Ascending aorta (tissue), 2 donors: ENCODE data around the gene C4orf33. TPM values are rescaled to one million over a fixed set of nuclear protein-coding genes. Genes with fewer than 3 reads are reported as not detected.
A peak's percentile ranks its signal among the peaks of the same experiment; 100 is the strongest.
"Not testable (repeated sequence)": the region's sequence is repeated elsewhere in the genome, so short reads cannot be mapped to it uniquely, and the experiment has no call there.

Experiments
- DNase-seq, 2 donors: peaks; one replicate each; pipeline ENCODE4 v3.0.0-alpha.2; 2019; ENCODE audit warnings: low spot score in 2 of 2
- H3K27ac ChIP-seq, 2 donors: fragments of 200-600 bp; sonication (generic); one replicate each; pipeline ENCODE4 v1.5.1; 2016 to 2017; ENCODE audit warnings: mild to moderate bottlenecking in 1 of 2
- H3K27me3 ChIP-seq: fragments of 200-600 bp; sonication (generic); one replicate; pipeline ENCODE4 v1.5.1; 2017
- H3K36me3 ChIP-seq, 2 donors: fragments of 200-600 bp; sonication (generic); one replicate each; pipeline ENCODE4 v1.5.1; 2016
- H3K4me1 ChIP-seq, 2 donors: fragments of 200-600 bp; sonication (generic); one replicate each; pipeline ENCODE4 v1.5.1; 2016 to 2017; ENCODE audit warnings: mild to moderate bottlenecking in 1 of 2
- H3K4me3 ChIP-seq, 2 donors: fragments of 200-600 bp; sonication (generic); one replicate each; pipeline ENCODE4 v1.5.1; 2016 to 2017; ENCODE audit warnings: mild to moderate bottlenecking in 1 of 2
- H3K9me3 ChIP-seq, 2 donors: fragments of 200-600 bp; sonication (generic); one replicate each; pipeline ENCODE4 v1.5.1; 2016
- intact Hi-C: fragments of 100-400 bp; cut with DNase I; formaldehyde crosslinking; loops from one replicate; pipeline ENCODE4 v1.15.1; 2023
- total RNA-seq: library from RNA; depleted of rRNA; stranded (reverse); fragments of >200 nt; gene quantifications from one replicate; pipeline ENCODE4 v1.1.0, GENCODE V29; 2016
- TF ChIP-seq, protein P1 (sequence below), 3 experiments: fragments of 200-600 bp in 2 of 3; fragments of 450-650 bp in 1 of 3; sonication (generic) in 2 of 3; IDR thresholded peaks; one replicate each; pipeline ENCODE4 v1.5.1; 2016 to 2019; ENCODE audit warnings: antibody characterized with exemption in 3 of 3, mild to moderate bottlenecking in 1 of 3, moderate library complexity in 1 of 3

The C4orf33 gene
- total RNA-seq, result 2.9 TPM

DNA sequence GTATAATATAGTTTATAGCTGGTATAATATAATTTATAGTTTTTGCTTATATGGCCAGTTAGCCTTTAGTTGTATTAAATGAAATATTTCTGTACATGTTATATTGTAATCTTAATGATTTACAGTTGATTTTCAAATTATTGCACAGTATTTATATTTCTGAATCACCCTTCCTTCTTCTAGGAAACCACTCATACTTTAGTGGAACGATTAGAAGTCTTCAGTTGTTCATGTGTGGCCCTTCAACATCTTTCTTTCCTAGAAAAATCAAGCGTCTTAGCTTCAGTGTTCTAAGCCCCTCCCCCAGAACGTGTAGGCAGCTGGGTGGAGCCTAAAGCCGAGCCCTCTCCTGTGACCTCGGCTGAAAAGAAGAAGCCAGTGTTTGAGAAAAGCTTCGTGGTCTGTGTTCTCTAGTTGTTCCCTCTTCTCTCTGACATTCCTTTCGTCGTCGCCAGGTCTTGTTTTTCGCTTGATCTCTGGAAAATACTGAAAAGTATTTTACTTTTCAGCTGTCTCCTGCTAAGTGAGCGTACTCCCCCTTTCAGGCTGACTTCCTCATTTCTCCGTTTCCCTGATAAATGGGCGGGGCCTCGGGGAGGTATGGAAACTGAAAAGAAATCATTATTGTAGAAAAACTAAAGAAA is at the start of gene C4orf33:
Gene C4orf33 (plus strand): TSS at position 342 of the 644 bp plus-strand sequence. CDS start 6,459 bp downstream, outside the sequence.
- no peaks in the 10 kb centered on the region for H3K27me3 ChIP-seq
- DNase-seq, result peak; percentile 25 to 81
- H3K9me3 ChIP-seq, result no peaks in the 10 kb centered on the region
- TF ChIP-seq, protein P1, sequence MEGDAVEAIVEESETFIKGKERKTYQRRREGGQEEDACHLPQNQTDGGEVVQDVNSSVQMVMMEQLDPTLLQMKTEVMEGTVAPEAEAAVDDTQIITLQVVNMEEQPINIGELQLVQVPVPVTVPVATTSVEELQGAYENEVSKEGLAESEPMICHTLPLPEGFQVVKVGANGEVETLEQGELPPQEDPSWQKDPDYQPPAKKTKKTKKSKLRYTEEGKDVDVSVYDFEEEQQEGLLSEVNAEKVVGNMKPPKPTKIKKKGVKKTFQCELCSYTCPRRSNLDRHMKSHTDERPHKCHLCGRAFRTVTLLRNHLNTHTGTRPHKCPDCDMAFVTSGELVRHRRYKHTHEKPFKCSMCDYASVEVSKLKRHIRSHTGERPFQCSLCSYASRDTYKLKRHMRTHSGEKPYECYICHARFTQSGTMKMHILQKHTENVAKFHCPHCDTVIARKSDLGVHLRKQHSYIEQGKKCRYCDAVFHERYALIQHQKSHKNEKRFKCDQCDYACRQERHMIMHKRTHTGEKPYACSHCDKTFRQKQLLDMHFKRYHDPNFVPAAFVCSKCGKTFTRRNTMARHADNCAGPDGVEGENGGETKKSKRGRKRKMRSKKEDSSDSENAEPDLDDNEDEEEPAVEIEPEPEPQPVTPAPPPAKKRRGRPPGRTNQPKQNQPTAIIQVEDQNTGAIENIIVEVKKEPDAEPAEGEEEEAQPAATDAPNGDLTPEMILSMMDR (IDR thresholded peaks at IDR 0.05), result no peak
- peak within 1 kb of the TSS; percentile 55 to 68 for H3K27ac ChIP-seq
- H3K4me3 ChIP-seq, result peak within 1 kb of the TSS; percentile 52 to 68
- intact Hi-C loops, result loop anchor here (10.0 kb wide), 4 partner anchors 541 to 1311 kb away; partner anchors contain the start of gene HSPA4L
- peaks cover 0 to 14% of the 10 kb centered on the region in 2 donors for H3K4me1 ChIP-seq
- no peaks in the 10 kb centered on the region for H3K36me3 ChIP-seq

GRCh38 chr4:129059028-129059427 is 36.9 kb upstream of the C4orf33 start:
- intact Hi-C loops, result no loop called here
- Histone ChIP-seq H3K4me3 (no peak overlapping the region), H3K27ac (no peak overlapping the region), H3K4me1 (no peaks in the 10 kb centered on the region), H3K27me3 (no peaks in the 10 kb centered on the region), H3K36me3 (no peaks in the 10 kb centered on the region), H3K9me3 (peaks cover 59 to 100% of the 10 kb centered on the region in 2 donors)
- TF ChIP-seq, protein P1 (IDR thresholded peaks at IDR 0.05), result no peak
- no peak for DNase-seq

GRCh38 chr4:129062580-129062979 is 33.4 kb upstream of the C4orf33 start:
- DNase-seq, result no peak
- intact Hi-C loops, result no loop called here
- Histone ChIP-seq H3K4me3 (no peak overlapping the region), H3K9me3 (peaks cover 50 to 86% of the 10 kb centered on the region in 2 donors), H3K27me3 (no peaks in the 10 kb centered on the region), H3K4me1 (no peaks in the 10 kb centered on the region), H3K36me3 (no peaks in the 10 kb centered on the region), H3K27ac (no peak overlapping the region)
- TF ChIP-seq, protein P1 (IDR thresholded peaks at IDR 0.05), result no peak

- DNase-seq, result no peak
- Histone ChIP-seq H3K9me3 (peaks cover 47 to 85% of the 10 kb centered on the region in 2 donors), H3K36me3 (no peaks in the 10 kb centered on the region), H3K4me3 (no peak overlapping the region), H3K27me3 (no peaks in the 10 kb centered on the region), H3K4me1 (no peaks in the 10 kb centered on the region), H3K27ac (no peak overlapping the region)
- TF ChIP-seq, protein P1 (IDR thresholded peaks at IDR 0.05), result no peak
- intact Hi-C loops, result no loop called here
Observed at GRCh38 chr4:129063640-129064039, 32.3 kb upstream of the C4orf33 start.

GRCh38 chr4:129064717-129065116 is 31.2 kb upstream of the C4orf33 start:
- TF ChIP-seq, protein P1 (IDR thresholded peaks at IDR 0.05), result no peak
- no peak overlapping the region for H3K4me3 ChIP-seq
- H3K27ac ChIP-seq, result no peak overlapping the region
- peaks cover 38 to 85% of the 10 kb centered on the region in 2 donors for H3K9me3 ChIP-seq
- DNase-seq, result no peak
- H3K4me1 ChIP-seq, result no peaks in the 10 kb centered on the region
- intact Hi-C loops, result no loop called here
- H3K36me3 ChIP-seq, result no peaks in the 10 kb centered on the region
- no peaks in the 10 kb centered on the region for H3K27me3 ChIP-seq

- peaks cover 17 to 75% of the 10 kb centered on the region in 2 donors for H3K9me3 ChIP-seq
- H3K4me3 ChIP-seq, H3K27ac ChIP-seq, H3K36me3 ChIP-seq, H3K27me3 ChIP-seq, DNase-seq, intact Hi-C loops, H3K4me1 ChIP-seq: not testable (repeated sequence)
Observed at GRCh38 chr4:129069537-129069936, 26.4 kb upstream of the C4orf33 start.
